GM12874 (cell line): ENCODE measurements around the gene ZNF175.

ENCODE experiments used
- TF ChIP-seq, protein P1 (sequence below): IDR thresholded peaks from 2 replicates; pipeline ENCODE4 v1.5.1; 2011; ENCODE audit warnings: low read depth, mild to moderate bottlenecking, control low read depth, low read length, moderate library complexity; ENCODE audit not compliant: insufficient read depth

The ZNF175 gene

DNA sequence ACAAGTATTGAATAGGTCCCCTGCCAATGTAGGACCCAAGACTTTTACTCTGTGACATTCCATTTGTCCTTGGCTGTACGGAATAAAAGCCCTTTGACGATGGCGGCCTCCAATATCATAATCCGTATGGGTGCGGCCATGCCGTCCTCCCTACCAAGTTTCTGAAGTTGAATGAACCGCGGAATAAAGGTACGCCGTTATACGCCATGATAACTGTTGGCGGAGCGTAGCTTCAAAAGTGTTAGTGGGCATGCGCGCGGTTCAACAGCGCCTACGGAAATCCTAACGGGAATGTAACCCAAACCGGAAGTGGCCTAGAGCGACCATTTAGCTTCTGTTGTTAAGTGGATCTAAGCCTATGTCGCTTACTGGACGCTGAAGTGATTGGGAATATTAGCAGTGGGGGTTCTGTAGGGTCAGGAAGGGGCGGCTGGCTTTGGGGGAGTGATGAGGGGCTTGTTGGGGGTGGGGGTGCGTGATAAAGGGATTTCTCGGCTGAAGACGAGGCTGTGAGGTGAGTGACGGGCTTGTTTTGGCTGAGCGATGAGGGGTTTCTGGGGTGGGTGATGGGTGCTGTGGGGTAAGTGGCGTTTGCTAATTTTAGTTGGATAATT, at the start of gene ZNF175:
Gene ZNF175, plus strand, starts transcription at position 322 of the 614 bp plus-strand sequence. CDS start 2,047 bp downstream, outside the sequence.
- TF ChIP-seq, protein P1, sequence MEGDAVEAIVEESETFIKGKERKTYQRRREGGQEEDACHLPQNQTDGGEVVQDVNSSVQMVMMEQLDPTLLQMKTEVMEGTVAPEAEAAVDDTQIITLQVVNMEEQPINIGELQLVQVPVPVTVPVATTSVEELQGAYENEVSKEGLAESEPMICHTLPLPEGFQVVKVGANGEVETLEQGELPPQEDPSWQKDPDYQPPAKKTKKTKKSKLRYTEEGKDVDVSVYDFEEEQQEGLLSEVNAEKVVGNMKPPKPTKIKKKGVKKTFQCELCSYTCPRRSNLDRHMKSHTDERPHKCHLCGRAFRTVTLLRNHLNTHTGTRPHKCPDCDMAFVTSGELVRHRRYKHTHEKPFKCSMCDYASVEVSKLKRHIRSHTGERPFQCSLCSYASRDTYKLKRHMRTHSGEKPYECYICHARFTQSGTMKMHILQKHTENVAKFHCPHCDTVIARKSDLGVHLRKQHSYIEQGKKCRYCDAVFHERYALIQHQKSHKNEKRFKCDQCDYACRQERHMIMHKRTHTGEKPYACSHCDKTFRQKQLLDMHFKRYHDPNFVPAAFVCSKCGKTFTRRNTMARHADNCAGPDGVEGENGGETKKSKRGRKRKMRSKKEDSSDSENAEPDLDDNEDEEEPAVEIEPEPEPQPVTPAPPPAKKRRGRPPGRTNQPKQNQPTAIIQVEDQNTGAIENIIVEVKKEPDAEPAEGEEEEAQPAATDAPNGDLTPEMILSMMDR: no peak

DNA sequence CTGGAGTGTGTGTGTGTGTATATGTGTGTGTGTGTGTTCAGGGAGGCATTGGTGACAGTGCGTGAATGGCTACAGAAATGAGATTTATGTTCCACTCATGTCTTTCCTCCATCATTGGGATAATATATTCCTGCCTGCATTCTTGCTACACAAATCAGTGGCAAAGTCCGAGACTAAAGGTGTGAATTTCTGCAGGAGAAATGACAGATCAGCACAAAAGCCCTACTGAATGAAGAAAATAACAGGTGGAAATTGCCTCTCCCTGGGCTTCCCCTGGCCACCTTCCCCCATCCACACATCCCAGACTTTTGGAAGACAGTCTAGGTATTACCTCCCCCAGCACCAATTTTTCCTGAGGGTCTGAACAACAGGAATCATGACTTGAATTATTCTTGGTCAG, 49.7 kb upstream of the ZNF175 start:
- TF ChIP-seq, protein P1: no peak

DNA sequence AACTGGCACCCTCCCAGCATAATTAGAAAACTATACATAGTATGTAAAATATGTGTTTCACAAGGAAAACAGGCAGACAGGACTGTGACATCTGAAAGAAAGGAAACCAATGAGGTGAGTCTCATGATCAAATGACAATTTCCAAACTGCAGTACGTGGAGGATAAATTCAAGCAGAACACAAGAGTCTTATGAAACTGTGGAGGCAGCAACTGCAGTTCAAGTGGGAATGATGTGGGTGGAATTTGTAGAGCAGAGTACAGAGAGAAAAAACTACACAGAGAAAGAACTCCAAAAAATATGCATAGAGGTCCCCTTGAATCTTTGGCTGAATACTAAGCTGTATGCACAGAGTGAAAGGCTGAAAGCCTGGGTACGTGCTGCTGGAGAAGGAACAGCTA, 49.3 kb upstream of the ZNF175 start:
- TF ChIP-seq, protein P1: no peak

DNA sequence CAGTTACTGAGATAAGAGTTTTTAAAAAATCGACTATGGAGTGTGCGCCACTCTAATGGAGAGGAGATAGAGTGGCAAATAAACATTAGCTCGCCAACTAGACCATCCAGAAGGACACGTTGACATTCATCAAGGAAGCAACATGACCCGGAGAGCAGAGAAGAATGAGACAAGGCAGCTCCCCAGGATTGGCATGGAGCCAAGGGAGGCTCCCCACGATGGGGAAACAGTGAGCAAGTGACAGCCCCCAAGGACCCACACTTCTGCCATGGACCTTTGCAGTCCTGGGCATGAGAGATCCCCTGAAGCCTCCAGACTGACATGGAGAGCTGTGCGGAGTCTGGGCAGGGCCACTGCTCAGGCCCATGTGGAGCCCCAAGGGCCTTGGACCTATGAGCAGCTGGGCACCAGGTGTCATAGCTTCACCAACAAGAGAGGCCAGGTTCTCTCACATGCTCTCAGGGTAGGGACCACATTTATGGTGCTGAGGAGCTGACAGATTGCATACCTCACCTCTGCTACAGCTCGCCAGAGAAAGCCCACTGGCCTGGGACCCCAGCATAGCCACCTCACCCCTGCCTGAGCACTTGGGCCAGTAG, 46.3 kb upstream of the ZNF175 start:
- TF ChIP-seq, protein P1: no peak

DNA sequence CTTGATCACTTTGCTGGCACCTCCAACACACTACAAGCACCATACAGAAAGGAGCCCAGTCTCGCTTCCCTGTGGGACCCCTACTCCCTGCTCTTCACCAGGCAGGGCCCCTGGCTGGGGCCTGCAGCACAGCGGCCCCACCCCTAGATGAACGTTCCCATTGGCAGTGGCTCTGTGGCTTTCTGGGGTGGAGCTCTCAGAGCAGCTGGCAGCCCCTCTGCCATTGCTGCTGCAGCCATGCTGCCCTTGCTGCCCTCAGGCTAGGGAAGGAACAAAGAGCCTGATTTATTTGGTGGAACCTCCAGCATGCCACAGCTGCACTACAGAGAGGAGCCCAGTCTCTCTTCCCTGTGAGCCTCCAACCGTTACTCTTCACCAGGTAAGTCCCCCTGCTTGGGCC, 45.4 kb upstream of the ZNF175 start:
- TF ChIP-seq, protein P1: no peak

DNA sequence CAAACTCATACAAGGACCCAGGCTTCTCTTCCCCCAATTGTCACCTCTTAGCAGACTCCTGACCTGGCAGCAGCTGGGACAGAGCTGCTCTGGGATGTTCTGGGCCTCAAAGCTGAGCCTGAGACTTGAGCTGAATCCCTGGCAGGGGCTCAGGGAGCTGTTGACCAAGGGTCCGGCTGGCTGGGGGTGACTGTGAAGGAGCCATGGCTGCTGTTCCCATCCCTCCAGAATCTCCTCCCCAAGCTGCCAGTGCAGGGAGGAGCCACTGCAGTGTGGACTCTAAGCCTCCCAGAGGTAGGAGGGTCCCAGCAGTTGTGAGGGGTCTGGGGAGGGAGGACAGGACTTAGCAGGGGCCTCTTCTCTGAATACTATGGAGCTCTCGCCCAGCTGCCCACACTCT, 41.8 kb upstream of the ZNF175 start:
- TF ChIP-seq, protein P1: no peak

DNA sequence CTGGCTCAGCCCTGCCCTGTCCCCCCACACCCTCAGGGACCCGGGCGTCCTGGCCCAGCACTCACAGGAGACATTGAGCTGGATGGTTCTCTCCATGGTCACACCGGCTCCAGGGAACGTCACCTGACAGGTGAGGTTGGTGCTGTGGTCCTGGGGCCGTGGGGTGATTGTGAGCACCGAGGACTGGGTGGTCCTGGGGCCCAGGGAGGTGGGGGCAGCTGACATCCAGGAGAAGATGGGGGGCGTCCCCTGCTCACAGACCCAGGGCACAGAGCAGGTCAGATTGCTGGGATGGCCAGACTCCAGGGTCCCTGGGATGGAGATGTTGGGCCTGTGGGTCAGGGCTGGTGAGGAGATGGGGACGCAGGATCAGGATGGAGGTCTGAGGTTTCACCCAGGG, 40.5 kb upstream of the ZNF175 start:
- TF ChIP-seq, protein P1: no peak
